ENCODE data around the gene RERE.
A peak's percentile ranks its signal among the peaks of the same experiment; 100 is the strongest.

RERE gene

DNA sequence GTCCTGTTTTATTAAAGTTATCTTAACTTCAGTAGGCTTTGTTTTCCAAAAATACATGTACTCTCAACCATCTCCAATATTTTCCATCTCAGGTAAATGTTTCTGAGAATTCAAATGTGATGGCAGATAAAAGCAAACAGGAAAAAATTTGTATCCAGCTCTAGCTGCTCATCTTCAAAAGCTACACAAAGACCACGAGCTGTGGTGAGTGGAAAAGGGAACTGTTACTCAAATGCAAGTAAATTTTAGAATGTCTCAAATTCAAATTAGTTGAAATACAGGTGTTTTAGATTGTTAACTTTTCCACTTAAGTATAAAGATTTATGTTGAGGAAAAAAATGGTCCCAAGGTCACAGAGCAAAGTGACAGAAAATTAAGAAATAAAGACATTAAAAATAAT is 283.5 kb downstream of the RERE start:
- H3K36me3 ChIP-seq (ENCODE audit: insufficient read depth, low read length): peaks cover 19% of the 10 kb centered on the region
- no peaks in the 10 kb centered on the region for H3K27me3 ChIP-seq (ENCODE audit: insufficient read depth, low read length)
- no peaks in the 10 kb centered on the region for H3K9me3 ChIP-seq (ENCODE audit: low read length)
- no peak overlapping the region for H2AFZ ChIP-seq (ENCODE audit: low read depth, low read length)
- no peaks in the 10 kb centered on the region for H3K4me1 ChIP-seq (ENCODE audit: insufficient read depth, low read length)
- no peak overlapping the region for H3K4me3 ChIP-seq (ENCODE audit: low read length)

DNA sequence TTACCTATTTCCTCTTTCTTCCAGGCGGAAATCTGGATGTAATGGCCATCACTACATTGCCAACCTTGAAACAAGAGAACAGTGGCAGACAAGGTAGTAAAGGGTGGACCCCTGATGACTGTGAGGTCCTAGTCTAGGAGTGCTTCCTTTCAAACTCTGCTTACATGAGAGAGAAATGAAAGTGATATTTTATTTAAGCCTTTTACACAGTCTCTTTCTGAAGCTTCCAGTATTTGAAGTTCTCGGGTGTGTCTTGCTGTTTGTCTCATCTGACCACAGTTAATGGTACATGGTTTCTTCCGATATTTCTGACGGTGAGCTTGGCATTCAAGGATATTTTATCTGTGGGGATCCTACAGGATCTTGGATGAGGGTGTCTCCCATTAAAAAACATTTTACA is 284.3 kb downstream of the RERE start:
- Histone ChIP-seq H3K9me3 (ENCODE audit: low read length) (no peaks in the 10 kb centered on the region), H2AFZ (ENCODE audit: low read depth, low read length) (no peak overlapping the region), H3K27me3 (ENCODE audit: insufficient read depth, low read length) (no peaks in the 10 kb centered on the region), H3K36me3 (ENCODE audit: insufficient read depth, low read length) (peaks cover 23% of the 10 kb centered on the region), H3K4me3 (ENCODE audit: low read length) (no peak overlapping the region), H3K4me1 (ENCODE audit: insufficient read depth, low read length) (no peaks in the 10 kb centered on the region)

DNA sequence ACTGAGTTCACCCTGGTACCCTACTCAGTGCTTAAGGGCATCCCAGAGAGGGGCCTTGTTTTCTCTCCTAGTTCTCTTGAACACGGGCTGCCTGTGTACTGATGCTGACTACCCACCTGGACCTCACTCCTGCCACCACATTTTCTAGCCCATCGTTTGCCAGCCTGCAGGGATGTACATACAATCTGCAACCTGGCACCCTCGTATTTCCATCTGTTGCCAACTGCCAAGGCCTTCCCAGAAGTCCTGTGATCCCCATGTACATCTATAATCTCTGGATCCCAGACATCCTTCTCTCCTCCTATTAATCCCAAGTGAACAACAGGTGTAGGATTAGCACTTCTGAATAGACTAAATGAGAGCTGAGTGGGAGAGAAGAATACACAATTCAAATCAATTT is 287.5 kb downstream of the RERE start:
- no peak overlapping the region for H2AFZ ChIP-seq (ENCODE audit: low read depth, low read length)
- H3K27me3 ChIP-seq (ENCODE audit: insufficient read depth, low read length): no peaks in the 10 kb centered on the region
- H3K4me1 ChIP-seq (ENCODE audit: insufficient read depth, low read length): peaks cover 25% of the 10 kb centered on the region
- peaks cover 14% of the 10 kb centered on the region for H3K36me3 ChIP-seq (ENCODE audit: insufficient read depth, low read length)
- H3K9me3 ChIP-seq (ENCODE audit: low read length): no peaks in the 10 kb centered on the region
- no peak overlapping the region for H3K4me3 ChIP-seq (ENCODE audit: low read length)

DNA sequence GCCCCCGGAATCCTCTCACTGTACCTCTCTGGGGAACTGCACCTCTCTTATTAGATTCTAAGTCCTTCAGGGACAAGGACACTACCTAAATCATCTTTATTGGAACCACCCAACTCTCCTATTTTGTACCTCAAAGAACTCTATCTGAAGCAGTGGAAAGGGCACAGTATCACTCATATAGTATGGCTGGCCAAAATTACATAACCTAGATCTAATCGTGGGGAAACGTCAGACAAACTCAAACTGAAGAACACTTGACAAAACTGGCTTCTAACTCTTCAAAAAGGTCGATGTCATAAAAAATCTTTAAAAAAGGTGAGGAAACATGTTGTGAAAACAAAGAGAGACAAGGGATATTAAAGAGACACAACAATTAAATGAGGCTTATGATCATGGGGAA is 289.5 kb downstream of the RERE start:
- peaks cover 36% of the 10 kb centered on the region for H3K4me1 ChIP-seq (ENCODE audit: insufficient read depth, low read length)
- H3K9me3 ChIP-seq (ENCODE audit: low read length): no peaks in the 10 kb centered on the region

DNA sequence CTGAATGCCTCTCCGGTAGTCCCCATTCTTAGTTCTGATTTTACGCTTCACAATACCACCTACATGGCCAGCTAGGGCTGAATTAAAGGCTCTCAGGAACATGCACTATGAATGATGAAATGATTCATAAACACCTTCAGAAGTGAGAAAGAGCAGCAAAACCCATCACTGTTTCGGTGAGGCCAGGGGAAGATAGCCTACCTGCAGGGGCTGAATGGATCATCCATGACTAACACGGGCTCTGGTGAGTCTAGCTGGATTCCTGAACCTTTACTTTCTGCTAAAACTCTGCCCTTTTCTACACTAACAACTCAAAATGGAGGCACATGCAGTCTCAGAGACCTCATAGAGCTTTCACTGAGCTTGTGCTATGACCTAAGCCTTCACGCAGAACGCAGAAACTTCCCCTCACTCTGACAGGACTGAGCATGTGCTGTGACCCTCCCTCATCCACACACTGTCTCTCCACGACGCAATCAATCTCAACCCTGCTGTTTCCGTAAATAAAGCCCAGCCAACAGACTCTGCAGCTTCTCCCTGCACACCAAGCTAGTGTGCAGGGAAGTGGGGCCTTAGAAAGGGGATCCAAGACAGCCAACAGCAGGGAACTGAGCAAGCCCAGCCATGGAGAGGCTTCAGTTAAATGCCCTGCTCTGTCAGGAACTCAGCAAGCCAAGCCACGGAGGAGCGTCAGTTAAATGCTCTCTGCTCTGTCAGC is 291.7 kb downstream of the RERE start:
- Histone ChIP-seq H3K9me3 (ENCODE audit: low read length) (no peaks in the 10 kb centered on the region), H3K27me3 (ENCODE audit: insufficient read depth, low read length) (no peaks in the 10 kb centered on the region), H3K36me3 (ENCODE audit: insufficient read depth, low read length) (peaks cover 14% of the 10 kb centered on the region), H3K4me3 (ENCODE audit: low read length) (peak overlapping the region; percentile 49), H2AFZ (ENCODE audit: low read depth, low read length) (no peak overlapping the region), H3K4me1 (ENCODE audit: insufficient read depth, low read length) (peaks cover 38% of the 10 kb centered on the region)

More for the DNA sequence above, 289.5 kb downstream of the RERE start:
- Histone ChIP-seq H3K4me3 (ENCODE audit: low read length) (no peak overlapping the region), H2AFZ (ENCODE audit: low read depth, low read length) (no peak overlapping the region), H3K27me3 (ENCODE audit: insufficient read depth, low read length) (no peaks in the 10 kb centered on the region), H3K36me3 (ENCODE audit: insufficient read depth, low read length) (peaks cover 14% of the 10 kb centered on the region)

DNA sequence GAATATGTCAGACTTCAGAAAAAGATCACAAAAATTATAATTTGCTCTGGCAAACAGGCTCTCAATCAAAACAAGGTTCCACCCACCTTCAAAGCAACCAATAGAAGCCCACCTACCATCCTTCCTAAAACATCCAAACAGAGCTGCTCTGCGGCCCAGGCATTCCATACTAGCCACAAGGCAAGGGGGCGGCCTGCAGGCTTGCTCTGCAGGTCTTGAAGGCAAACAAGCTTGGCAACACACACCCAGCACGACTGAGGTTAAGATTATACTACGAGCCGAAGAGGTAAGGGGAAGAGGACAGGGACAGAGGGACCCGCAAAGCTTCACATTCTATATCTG is 292.3 kb downstream of the RERE start:
- Histone ChIP-seq H3K27me3 (ENCODE audit: insufficient read depth, low read length) (no peaks in the 10 kb centered on the region), H2AFZ (ENCODE audit: low read depth, low read length) (no peak overlapping the region), H3K36me3 (ENCODE audit: insufficient read depth, low read length) (peaks cover 14% of the 10 kb centered on the region), H3K4me1 (ENCODE audit: insufficient read depth, low read length) (peaks cover 43% of the 10 kb centered on the region), H3K9me3 (ENCODE audit: low read length) (no peaks in the 10 kb centered on the region), H3K4me3 (ENCODE audit: low read length) (peak overlapping the region; percentile 49)

DNA sequence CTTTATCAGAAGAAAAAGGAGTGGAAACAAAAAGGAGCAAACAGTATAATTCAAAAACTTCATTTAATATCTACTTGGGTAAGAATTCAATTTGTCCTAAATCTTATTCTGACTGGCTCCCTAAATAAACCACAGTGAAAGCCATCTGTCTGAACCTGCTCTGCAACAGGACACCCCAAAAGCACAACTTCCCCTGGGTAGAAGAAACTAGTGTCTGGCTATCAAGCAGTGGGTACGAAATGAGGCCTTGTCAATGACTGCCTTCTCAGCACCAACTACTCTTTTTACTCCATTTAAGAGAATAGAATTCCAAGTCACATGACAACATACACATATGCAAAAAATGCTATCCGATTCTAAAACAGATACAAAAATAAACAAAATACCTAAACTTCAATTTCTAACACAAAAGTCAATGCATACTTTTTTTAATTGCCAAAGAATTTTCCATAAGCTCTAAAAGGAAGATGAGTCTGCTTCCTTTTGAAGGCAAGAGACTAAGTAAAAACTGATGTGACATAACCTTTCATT is 292.7 kb downstream of the RERE start:
- peaks cover 43% of the 10 kb centered on the region for H3K4me1 ChIP-seq (ENCODE audit: insufficient read depth, low read length)
- no peaks in the 10 kb centered on the region for H3K9me3 ChIP-seq (ENCODE audit: low read length)
- peak overlapping the region; percentile 49 for H3K4me3 ChIP-seq (ENCODE audit: low read length)
- peaks cover 10% of the 10 kb centered on the region for H3K36me3 ChIP-seq (ENCODE audit: insufficient read depth, low read length)
- no peak overlapping the region for H2AFZ ChIP-seq (ENCODE audit: low read depth, low read length)
- H3K27me3 ChIP-seq (ENCODE audit: insufficient read depth, low read length): no peaks in the 10 kb centered on the region

DNA sequence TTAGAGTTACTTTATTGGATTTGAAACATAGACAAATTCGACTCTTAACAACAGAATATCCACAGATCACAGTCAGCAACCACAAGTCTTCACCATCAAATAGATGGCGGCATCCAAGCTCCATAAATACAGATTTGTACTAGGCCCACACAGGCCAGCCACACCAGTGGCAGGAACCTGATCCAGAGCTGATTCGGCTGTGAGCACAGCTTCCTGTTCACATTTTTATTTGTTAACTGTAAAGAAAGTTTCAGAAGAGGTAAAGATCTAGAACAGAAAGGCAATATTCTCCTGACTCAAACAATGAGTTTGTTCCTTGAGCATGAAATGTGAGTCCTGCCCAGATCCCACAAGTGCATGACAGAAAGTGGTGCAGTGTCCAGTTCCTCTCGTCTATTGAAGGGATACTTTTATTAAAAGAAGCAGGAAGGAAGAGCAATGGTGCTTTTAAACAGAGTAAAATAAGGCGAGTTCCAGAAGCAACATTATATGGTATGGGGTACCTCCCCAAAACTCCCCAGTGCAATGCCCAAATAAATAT is 293.7 kb downstream of the RERE start:
- Histone ChIP-seq H3K9me3 (ENCODE audit: low read length) (no peaks in the 10 kb centered on the region), H3K36me3 (ENCODE audit: insufficient read depth, low read length) (peaks cover 9% of the 10 kb centered on the region), H3K4me1 (ENCODE audit: insufficient read depth, low read length) (peaks cover 46% of the 10 kb centered on the region), H3K4me3 (ENCODE audit: low read length) (no peak overlapping the region), H3K27me3 (ENCODE audit: insufficient read depth, low read length) (no peaks in the 10 kb centered on the region), H2AFZ (ENCODE audit: low read depth, low read length) (no peak overlapping the region)

DNA sequence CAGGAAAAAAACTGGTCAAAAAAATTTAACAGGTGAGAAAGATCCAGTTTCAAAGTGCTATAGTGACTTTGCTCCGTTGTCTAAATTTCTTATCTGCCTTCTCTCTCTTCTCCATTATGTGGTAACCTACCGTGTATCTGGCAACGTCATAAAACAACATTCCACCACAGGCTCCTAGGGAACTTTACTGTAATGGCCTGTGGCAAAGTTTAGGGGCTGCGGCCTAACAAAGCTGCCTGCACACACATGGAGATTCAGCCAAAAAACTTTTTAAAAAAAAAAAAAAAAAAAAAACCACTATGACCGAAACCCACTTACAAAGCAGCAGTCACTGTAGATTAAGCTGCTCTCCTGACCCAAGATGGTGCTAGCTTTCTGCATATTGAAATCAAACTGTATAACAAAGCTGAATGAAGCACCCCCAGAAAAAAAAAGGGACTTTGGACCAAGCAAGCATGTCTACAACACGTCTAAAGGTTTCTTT is 296.9 kb downstream of the RERE start:
- H2AFZ ChIP-seq (ENCODE audit: low read depth, low read length): no peak overlapping the region
- no peaks in the 10 kb centered on the region for H3K9me3 ChIP-seq (ENCODE audit: low read length)
- no peak overlapping the region for H3K4me3 ChIP-seq (ENCODE audit: low read length)
- H3K36me3 ChIP-seq (ENCODE audit: insufficient read depth, low read length): peaks cover 7% of the 10 kb centered on the region
- H3K4me1 ChIP-seq (ENCODE audit: insufficient read depth, low read length): peaks cover 51% of the 10 kb centered on the region
- H3K27me3 ChIP-seq (ENCODE audit: insufficient read depth, low read length): no peaks in the 10 kb centered on the region

DNA sequence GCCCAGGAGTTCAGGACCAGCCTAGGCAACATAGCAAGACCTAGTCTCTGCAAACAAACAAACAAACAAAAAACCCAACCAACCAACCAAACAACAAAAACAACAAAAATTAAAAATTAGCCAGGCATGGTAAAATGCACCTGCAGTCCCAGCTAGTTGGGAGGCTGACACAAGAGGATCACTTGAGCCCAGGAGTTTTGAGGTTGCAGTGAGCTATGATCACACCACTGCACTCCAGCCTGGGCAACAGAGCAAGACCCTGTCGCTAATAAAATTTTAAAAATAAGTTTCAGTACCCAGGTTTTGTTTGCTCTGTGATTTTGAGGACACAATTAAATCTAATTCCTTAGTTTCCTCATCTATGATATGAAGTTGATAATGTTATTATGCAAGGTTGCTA is 298.3 kb downstream of the RERE start:
- Histone ChIP-seq H2AFZ (ENCODE audit: low read depth, low read length) (no peak overlapping the region), H3K4me3 (ENCODE audit: low read length) (no peak overlapping the region), H3K4me1 (ENCODE audit: insufficient read depth, low read length) (peaks cover 37% of the 10 kb centered on the region), H3K9me3 (ENCODE audit: low read length) (no peaks in the 10 kb centered on the region), H3K27me3 (ENCODE audit: insufficient read depth, low read length) (no peaks in the 10 kb centered on the region), H3K36me3 (ENCODE audit: insufficient read depth, low read length) (peaks cover 7% of the 10 kb centered on the region)

DNA sequence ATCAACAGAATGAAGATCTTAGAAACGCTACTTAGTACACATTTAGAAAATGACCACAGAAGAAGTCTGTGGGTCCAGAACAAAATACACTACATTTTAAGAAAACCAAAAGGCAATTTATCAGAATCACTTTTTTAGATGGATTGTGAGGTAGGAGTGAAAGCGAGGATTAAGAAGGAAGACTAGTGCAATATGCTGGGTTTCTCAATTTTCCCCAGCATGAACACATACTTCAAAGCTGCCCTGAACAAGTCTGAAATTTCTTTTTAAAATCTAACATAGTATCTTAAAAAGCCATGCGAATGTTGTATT is 299.0 kb downstream of the RERE start:
- peaks cover 33% of the 10 kb centered on the region for H3K4me1 ChIP-seq (ENCODE audit: insufficient read depth, low read length)
- H3K9me3 ChIP-seq (ENCODE audit: low read length): no peaks in the 10 kb centered on the region
- peaks cover 7% of the 10 kb centered on the region for H3K36me3 ChIP-seq (ENCODE audit: insufficient read depth, low read length)
- H2AFZ ChIP-seq (ENCODE audit: low read depth, low read length): no peak overlapping the region
- H3K27me3 ChIP-seq (ENCODE audit: insufficient read depth, low read length): no peaks in the 10 kb centered on the region
- no peak overlapping the region for H3K4me3 ChIP-seq (ENCODE audit: low read length)

DNA sequence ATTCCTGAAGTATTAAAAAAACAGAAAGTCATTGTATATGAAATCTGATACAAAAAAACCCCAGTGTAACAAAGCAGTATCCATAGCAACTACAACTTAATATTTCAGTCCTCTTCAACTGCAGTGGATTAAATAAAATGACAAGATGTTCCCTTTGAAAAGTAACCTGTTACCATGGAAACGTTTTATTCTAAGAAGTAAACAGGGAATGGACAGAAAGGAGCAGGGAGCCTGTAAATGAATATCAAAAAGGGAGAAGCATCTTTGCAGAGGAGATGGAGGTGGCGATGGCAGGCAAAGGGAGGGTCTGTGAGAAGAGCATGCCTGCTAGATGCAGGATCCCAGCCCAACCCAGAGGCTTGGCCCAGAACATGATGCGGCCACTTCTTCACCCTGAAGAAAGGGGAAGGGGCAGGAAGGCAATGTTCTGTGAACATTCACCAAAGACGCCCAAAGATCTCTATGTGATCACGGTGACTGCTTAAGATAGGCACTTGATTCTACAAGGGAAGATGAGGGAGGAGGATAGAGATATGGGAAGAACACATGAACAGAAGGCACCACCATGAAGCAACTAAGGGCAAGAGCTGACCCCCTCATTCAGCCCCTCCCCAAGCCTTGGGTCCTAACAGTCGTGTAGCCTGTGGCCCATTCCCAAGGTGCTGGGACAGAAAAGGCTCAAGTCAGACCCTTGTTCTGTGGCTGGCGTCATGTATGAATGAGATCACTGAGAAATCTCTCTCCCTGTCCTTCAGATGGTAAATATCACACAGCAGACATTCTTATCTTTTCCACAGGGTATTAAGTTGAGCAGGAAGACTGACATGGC is 299.6 kb downstream of the RERE start:
- Histone ChIP-seq H2AFZ (ENCODE audit: low read depth, low read length) (no peak overlapping the region), H3K27me3 (ENCODE audit: insufficient read depth, low read length) (no peaks in the 10 kb centered on the region), H3K4me3 (ENCODE audit: low read length) (no peak overlapping the region), H3K36me3 (ENCODE audit: insufficient read depth, low read length) (peaks cover 4% of the 10 kb centered on the region), H3K4me1 (ENCODE audit: insufficient read depth, low read length) (peaks cover 33% of the 10 kb centered on the region), H3K9me3 (ENCODE audit: low read length) (no peaks in the 10 kb centered on the region)

DNA sequence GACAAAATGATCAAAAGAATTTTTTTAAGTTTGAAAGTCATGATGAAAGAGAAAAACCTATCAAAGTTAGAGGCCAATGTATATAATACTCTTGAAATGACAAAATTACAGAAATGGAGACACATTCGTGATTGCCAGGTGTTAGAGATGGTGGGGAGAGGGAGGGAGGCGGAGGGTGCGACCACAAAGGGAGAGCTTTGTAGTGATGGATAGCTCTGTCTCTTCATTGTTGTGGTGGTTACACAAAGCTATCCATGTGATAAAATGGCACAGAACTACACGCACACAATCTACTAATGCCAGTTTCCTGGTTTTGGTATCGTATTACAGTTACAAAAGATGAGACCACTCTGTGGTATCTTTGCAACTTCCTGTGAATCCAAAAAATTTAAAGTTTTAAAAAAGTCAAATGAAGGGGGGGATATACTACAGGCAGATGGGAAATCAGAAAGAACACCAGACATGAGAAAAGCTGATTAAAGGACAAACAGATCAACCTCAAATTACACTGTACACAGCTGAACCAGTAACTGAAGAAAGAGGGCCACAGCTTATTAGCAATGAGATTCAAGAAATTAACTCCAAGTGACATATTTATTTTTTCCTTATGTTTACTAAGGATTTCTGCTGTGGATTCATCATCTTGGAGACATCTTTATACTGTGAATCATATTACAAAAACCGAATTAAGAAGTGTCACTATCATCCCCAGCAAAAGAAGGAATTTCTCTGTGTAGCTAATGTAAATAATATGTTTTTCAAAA is 300.5 kb downstream of the RERE start:
- Histone ChIP-seq H3K4me3 (ENCODE audit: low read length) (no peak overlapping the region), H3K27me3 (ENCODE audit: insufficient read depth, low read length) (no peaks in the 10 kb centered on the region), H3K9me3 (ENCODE audit: low read length) (no peaks in the 10 kb centered on the region), H3K36me3 (ENCODE audit: insufficient read depth, low read length) (peaks cover 5% of the 10 kb centered on the region), H3K4me1 (ENCODE audit: insufficient read depth, low read length) (peaks cover 33% of the 10 kb centered on the region), H2AFZ (ENCODE audit: low read depth, low read length) (no peak overlapping the region)

All from neuron (in vitro differentiated cells).